Fibroblast of skin of right quadriceps (primary cell): Measurements from ENCODE around the gene UNC5A.

Source experiments
- DNase-seq: peaks from one replicate; pipeline ENCODE4 v3.0.0-alpha.2; 2013

Gene UNC5A

DNA sequence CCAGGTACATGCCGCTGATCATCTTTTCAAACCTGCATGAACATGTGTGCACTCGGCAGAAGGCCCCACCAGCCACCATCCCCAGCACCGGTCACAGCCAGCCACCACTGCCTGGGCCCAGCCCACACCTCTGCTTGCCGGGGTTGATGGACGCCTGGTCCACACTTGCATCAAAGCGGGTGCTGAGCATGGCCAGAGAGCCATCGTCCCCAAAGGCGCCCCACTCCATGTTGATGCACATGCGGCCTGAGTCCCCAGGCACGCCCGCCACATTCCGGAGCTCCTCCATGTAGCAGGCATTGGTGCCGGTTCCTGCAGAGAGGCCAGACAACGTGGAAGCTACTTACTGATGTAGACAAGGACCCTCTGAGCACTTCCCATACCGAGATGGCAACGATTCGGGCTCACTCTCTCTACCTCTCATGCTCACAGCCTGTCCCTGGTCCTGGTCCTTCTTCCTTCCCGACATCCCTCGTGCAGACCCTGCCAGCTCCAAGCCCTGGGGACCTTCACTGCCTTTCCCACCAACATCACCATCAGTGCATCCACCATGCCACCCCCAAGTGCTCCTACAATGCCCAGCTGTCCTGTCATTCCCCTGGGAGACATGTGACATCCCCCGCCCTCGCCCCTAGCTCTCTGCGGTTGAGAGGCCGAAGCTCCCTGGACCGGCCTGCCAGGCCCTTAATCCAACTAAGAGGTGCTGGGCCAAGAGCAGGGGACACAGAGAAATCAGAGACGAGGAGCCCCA is 71.6 kb downstream of the UNC5A start:
- DNase-seq, result no peak

DNA sequence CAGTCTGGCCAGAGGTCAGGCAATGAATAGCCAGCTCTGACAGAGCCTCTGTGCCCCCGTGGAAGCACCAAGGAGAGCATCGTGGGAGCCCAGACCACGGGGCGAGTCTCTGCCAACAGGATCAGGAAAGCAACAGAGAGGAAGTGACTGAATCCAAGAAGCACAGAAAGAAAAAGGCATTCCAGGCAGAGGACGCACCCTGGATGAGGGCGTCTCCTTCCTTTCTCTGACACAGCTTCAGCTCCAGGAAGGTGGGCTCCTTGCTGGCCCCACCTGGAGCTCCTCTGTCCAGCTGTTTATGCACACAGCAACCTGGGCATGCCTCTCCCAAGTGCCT is 72.2 kb downstream of the UNC5A start:
- DNase-seq, result no peak

DNA sequence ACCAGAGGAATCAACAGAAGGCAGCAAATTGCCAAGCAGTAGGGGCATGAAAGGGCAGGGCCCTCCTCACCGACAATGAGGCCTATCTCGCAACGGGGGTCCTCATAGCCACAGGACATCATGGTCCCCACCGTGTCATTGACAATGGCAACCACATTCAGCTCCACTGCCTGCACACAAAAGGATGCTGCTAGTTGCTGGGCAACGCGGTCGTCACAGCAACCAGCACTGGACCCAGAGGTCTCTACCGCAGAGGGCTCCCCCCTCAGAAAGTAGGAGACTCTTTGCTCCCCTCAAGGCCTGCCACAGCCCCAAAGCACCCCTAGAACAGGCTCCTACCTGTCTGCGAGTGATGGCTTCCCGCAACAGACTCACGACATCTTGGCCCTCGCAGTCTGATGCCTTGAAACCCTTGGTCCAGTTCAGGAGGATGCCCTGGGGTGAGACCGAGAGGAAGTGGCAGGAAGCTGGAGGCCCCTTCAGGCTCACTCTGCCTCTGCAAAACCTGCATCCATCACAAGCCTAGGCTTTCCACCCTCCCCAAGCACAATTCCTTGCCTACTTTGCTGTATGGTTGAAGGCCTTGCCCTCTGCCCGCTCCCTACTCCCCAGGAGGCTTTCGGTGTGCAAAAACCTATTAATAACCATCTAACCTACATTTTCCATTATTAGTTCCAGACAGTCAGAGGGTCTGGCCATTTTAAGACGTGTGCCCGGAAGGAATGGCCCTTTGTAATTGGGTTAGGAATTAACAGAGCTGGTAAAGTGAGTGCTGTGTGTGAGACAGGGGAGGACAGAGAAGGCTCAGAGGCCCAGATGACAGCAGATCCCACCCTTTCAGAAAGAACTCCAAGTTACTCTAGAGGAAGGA is 73.6 kb downstream of the UNC5A start:
- DNase-seq, result no peak

DNA sequence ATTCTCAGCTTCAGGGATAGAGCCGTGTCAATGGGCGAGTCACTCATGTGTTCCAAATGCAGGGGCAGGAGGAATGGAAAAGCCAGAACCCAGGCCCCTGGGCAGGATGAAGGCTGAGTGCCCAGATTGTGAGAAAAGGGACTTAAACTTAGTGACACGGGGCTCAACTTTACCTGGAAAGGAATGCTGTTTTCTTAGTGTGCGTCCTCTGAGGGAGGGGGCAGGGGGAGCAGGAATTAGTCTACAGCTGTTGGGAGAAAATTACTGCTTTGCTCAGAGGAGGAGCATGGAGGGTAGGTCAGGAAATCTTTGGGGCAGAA is 74.2 kb downstream of the UNC5A start:
- no peak for DNase-seq

DNA sequence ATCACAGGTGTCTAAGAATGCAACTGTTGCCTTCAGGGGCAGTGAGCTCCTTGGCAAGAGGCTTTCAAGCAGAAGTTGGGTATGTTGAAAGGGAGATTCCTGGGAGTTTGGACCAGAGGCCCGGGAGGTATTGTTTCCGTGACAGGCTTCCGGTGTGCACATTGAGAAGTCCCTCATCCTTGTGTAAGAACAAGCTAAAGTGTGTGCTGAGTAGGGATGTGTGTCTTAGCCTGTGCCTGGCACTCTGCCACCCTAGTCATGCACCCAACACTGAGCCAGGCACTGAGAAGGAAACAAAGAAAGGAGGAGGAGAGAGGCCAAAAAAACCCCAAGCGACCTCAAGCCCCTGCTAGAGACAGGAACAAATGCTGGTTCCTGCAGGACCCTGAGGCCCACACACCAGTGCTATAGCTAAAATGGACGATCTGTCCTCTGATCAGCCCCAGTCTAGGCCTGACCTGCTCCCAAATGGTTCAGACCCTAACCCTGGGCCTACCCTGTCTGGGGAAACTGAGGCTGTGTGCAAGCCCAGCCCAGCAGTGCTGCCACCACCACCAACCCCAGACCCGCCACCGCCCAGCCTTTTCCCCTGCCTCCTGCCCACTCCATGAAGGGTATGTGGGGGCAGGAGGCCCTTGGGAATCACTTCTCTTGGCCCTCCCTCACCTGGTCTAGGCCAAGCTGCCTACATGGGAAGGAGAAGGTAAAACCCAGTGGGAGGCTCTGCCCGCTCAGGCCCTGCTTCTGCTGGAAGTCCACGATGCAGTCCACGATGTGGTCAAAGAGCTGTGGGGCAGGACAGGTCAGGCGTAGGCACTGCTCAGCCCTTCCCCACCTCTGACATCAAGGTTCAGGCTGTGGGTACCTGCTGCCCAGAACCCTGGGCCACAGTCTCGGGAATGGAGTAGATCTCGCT is 76.2 kb downstream of the UNC5A start:
- no peak for DNase-seq

DNA sequence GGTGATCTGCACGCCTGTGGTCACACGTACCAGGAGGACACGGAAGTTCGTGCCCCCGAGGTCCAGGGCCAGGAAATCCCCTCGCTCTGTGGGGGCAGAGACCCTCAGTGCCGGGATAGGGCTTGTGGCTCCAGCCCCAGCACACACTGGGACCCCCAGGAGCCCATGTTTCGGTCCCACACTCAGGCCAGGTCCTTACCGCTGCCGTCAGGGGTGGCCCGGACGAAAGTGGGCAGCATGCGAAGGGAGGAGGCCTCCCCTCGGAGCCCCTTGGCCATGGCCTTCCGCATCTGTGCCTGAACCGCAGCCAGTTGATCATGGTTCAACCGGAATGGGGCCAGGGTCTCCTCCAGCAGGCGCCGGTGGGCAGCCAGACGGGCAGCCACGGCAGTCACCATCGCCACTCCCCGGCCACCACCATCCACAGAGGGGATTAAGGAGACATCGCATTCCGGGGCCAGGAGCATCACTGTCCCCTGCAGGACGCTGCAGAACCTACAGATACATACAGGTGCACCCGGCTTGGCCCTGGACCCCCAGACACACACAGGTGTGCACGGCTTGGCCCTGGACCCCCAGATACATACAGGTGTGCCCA is 77.0 kb downstream of the UNC5A start:
- no peak for DNase-seq

DNA sequence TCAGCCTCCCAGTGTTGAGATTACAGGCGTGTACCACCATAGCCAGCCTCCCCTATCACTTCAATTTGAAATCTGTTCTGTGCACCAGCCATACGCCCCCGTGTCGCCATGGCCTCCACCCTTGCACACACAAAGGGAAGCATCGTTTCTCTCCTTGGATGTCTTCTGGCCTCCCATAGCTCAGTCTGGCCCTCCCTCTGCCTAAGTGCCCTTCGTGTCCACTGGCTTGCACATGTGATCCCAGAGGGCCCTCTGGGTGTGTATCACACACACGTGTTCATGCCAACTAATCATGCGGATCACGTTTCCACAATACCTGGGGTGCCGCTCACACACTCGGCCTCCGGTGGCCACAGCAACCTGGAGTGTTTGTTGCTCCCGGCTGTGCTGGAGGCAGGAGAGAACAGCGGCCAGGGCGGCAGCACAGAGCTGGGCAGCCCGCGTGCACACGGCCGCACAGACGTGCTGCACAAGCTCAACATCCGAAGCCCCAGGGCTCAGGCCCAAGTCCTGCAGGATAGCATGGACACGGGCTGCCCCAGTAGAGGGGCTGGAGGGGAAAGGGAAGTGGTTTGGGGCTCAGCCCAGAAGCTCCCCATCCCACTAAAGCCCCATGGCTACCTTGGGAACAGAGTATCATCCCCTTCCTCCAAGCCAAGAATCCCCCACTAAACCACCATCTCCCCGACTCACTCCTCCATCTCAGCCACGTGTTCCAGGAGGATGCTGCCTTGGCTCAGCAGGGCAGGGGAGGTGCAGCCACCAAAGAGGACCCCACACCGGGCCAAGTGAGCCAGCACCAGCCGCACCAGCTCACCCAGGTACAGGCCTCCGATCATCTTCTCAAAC is 77.9 kb downstream of the UNC5A start:
- no peak for DNase-seq

DNA sequence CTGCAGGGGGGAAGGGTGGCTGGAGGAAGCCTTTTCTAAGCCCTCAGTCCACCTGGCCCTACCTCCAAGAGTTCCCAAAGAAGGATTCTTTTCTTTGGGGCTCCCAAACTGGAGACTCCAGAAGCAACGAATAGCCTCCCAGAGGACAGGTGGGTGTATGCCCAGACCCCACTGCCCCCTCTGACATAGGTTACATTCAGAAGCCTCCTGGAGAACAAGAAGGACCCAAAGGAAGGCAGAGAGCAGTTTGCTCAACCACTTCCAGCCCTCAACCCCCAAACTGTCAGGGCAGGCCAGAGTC is 78.5 kb downstream of the UNC5A start:
- DNase-seq, result no peak

DNA sequence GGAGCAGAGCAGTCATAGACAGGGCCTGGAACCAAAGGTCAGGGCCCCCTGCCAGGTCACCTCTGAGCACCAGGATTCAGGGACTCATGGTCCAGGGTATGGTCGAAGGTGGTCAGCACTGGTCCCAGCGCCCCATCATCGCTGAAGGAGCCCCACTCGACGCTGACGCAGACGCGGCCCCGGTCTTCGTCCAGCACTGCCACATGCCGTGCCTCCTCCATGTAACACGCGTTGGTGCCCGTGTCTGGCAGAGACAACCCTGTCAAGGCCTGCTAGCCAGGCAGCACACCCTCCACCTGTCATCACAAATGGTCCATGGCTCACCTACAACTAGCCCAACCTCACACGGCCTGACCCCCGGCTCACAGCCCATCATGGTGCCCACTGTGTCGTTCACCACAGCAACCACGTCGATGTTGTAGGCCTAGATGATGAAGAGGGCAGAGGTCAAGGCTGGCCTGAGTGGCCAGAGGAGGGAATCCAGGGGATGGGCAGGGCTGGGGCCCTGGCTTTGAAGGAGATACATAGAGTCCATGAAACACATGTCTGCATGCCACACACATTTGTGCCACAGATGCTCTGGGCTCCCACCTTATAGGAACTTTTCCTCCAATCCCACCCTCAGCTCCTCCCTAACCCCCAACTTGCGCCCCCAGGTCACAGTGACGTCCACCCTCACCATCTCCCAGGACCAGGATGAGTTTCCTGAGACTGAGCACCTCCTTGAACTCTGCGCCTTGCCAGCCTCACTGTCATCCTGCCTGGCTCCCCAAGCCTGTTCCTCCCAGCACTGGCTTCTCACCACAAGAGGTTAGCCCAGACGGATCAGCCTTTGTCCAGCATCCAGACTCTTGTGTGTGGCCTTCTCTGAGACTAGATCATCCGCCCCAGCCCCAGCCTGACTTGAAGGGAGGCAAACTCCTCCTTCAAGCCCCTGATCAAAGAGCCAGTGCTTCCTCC is 79.2 kb downstream of the UNC5A start:
- DNase-seq, result no peak

DNA sequence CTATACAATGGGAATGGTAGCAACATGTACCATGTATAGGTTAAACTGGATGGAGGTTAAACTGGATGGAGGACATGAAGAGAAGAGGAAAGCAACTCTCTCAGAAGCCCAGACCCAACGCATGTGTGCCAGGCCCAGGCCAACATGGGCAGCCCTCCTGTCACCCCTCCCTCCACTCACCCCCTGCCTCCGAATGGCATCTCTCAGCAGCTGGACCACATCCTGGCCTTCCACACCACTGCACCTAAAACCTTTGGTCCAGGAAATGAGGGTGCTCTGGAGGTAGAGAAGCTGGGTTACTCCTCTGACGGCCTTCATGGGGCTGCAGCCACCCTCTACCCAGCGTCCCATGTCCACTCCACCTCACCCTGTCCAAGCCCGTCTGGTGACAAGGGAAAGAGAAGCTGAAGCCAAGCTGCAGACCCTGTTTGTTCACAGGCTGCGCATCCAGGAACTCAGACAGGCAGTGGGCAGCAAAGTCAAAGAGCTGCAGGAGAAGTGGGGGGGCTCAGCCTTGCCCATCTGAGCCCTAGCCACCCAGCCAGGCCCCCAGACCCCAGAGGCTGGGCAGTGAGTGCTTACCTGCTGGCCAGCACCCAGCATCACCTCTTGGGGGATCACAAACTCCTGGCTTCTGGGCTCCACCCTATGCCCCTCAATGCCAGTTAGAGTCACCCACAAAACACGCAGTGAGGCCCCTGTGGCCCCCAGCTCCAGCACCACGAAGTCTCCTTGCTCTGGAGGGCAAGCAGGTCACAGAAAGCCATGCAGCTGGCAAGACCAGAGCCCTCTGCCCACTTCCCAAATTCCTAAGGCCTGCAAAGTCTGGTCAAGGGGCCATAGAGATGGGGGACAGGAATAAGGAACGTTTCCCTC is 80.3 kb downstream of the UNC5A start:
- no peak for DNase-seq

DNA sequence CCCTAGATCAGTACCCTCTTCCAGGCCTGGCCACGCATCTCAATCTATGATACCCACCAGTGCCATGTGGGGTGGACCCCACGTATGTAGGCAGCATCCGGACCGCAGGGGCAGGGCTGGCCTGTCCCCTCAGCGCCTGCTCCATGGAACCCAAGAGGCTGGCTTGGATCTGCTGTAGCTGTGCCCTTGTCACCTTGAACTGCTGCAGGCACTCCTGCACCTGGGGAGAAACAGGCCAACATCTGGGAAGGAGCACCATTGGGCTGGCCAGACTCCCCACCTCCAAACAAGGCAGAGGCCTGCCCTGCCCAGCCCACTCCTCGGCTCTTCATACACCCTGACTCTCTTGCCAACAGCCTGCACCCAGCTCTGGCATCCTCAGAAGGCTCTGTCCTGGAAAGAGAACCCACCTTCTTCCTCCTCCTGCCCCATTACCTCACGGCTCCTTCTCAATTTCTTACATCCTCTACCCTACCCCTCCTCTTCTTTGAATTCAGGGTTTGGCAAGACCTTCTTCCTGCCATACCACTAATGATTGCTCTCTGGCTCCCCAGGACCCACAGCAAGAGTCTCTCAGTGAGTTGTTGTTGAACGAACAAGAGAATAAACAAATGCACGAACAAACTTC is 81.1 kb downstream of the UNC5A start:
- no peak for DNase-seq

DNA sequence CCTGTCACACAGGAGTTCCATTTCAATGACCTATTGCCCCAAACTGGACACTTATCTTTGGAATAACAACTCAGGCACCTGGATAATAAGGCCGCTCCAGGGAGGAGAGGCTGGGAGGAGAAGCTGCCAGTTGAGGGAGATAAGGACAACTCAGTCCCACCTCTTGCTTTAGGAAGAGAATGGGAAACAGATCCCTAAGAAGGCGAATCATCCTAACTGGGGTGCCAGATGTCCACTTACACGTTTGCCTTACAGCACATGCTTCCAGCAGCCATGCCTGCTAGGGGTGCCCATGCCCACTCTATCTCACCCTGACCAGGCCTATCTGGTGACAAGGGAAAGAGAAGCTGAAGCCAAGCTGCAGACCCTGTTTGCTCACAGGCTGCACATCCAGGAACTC is 82.3 kb downstream of the UNC5A start:
- no peak for DNase-seq

DNA sequence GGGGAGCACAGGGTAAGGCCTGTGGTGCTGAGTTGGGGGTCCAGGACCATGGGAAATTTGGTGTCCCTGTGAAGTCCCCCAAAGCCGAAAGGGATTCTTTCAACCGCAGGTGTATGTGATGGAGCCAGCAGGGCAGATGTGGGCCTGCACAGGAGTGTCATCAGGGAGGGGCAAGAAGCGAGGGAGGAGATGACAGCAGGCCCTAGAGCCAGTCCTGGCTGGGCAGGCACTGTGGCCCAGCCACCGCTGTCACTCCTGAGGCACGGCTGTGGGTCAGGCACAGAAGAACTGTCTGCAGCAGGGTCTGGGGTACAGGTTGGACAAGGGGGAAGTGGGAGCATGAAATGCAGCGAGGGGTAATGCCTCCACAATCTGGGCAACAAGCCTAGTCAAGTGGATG is 83.9 kb downstream of the UNC5A start:
- no peak for DNase-seq

DNA sequence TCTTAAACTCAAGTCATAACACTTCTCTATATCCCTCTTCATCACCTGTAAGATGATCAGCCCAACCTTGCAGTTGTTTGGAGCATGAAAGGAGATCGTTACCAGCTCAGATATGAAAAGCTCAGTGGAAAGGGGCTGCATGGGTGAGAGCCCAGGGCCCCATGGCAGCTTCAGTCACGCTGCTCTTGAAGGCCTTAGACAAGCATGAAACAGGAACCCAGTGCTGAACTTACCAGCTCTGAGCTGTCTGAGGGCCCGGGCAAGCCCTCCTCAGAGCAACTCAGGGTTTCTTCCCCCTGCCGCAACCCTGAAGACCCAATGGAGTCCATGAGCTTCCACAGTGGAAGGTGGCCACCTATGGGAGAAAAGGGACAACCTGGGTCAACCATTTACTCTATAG is 85.5 kb downstream of the UNC5A start:
- DNase-seq, result no peak

DNA sequence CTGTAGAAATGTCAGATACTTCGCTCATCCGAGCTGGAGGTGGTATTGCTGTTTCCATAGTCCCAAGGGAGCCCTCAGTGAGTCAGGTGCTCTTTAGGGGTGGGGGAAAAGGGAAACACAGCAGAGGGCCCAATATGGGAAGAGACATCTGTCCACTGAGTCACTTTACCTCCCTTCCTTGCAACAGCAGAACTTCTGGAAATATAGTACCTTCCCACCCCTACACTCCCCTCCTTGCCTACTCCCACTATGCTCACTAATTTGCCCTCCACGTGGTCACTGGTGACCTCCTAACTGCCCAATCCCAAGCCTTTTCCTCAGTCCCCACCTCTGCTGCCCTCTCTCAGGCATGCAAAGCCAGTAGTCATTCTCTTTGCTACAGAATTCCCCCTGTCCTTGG is 86.9 kb downstream of the UNC5A start:
- DNase-seq, result no peak

DNA sequence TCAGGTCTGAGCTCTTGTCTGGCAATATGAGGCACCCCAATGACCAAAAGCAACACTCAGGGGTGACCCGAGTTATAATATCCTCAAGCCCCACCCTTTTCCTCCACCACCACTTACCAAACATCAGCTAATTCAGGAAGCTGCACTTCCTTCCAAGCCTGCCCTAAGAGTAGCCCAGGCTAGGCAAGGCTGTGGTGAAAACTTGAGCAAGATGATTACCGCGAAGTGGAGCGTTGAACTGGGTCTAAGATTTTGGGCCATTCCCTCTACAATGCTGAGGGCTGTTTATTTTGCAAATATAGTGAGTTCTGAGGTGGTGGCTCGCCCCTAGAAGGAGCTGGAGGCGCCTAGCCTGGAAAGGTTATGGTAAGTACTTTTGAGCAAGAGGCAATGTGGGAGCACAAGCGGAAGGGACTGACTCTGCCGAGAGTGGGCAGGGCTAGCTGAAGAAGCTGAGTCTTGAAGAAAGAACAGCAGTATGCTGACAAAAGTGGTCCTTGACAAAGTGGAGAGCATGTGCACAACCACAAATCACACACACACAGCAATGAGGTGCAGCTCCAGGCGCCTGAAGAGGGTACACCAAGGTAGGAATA is 89.0 kb downstream of the UNC5A start, which contains the start of gene HK3:
TSS of gene HK3 (minus strand) at position 51 of the 596 bp plus-strand sequence. CDS start 3,187 bp downstream, outside the sequence.
- DNase-seq, result no peak

DNA sequence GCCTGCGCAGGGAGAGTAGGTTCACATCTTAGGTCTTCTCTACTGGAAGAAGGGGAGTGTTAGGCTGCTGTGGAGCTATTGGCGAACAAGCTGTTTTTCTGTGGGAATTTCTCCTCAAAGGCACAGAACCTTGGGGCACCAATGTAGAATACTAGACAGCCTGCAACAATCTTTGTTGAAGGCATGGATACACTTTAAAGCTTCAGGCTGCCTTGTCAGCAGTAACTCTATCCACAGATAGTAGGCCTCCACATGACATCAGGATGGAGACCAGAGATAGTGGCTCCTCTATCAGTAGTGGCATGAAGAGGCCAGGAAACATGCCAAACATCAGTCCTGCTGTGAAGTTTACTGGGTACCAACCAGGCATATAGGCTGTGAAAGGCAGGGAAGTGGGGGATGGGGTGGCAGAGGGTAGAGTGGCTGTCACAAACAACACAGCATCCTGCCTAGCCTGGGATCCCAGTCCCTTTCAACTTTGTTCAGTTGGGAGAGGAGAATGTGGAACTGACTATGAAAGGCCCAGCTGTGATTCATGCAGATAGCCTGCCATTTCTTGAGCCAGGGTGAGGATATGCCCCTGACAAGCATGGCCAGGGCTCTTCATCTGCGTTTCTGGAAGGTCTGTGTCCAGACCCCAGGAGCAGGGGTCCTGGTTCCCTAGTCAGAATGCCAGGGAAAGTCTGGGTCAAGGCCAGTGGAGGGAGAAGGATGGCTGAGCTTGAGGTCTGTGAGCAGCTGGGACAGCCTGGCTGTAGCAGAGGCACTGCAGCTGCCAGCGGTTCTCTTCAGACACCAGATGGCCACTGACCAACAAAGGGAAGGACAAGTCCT is 89.8 kb downstream of the UNC5A start:
- DNase-seq, result no peak

DNA sequence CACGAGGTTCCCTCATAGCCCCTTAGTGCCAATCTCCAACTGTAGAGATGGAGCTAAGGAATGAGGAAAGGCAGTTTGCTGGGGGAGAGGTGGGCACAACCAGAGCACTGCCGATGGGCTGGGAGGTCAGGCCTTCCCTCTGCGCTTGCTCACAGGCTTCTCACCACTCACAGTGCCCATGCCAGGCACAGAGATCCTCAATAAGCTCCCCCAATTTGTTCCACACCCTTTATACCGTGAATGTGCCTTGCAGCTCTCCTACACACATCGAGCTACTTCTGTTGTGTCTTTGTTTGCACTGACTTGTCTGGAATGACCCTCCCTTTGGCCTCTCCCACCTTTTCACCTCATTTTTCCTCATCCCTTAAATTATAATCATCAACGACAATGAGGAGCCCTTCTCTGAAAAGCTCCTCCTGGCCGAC is 90.4 kb downstream of the UNC5A start:
- no peak for DNase-seq
